ENCODE measurements around the gene PCDHGB5. TPM values are rescaled to one million over a fixed set of nuclear protein-coding genes. Genes with fewer than 3 reads are reported as not detected.
"Not testable (repeated sequence)": the region's sequence is repeated elsewhere in the genome, so short reads cannot be mapped to it uniquely, and the experiment has no call there.

Gene PCDHGB5
- total RNA-seq, 3 donors from 2014 or later, result 3.1 to 9.8 (median 5.6) TPM

- H3K9me3 ChIP-seq, result peaks cover 88% of the 10 kb centered on the region
- intact Hi-C loops (cut with DNase I, micrococcal nuclease), result no loop called here
Observed at GRCh38 chr5:141403387-141403786, 5.6 kb downstream of the PCDHGB5 start.

GRCh38 chr5:141407790-141408505, 10.2 kb downstream of the PCDHGB5 start, which contains the start of gene PCDHGB6:
PCDHGB6 (plus strand) TSS chr5:141408021; CDS start chr5:141408203, 182 bp downstream.
- peaks cover 92% of the 10 kb centered on the region for H3K9me3 ChIP-seq
- not testable (repeated sequence) for H3K4me3 ChIP-seq
- DNase-seq, result peak; percentile 48 to 58 (median 57)

More at GRCh38 chr5:141403387-141403786, 5.6 kb downstream of the PCDHGB5 start:
- no peak overlapping the region for H3K4me3 ChIP-seq
- DNase-seq, result no peak
- no peak for ATAC-seq
- no peaks in the 10 kb centered on the region for H3K36me3 ChIP-seq (ENCODE audit: low read depth)
- no peaks in the 10 kb centered on the region for H3K4me1 ChIP-seq (ENCODE audit: low read depth)
- TF ChIP-seq CTCF (IDR thresholded peaks at IDR 0.05), result no peak

GRCh38 chr5:141409598-141410306, 12.0 kb downstream of the PCDHGB5 start:
- peaks cover 92% of the 10 kb centered on the region for H3K9me3 ChIP-seq

More at GRCh38 chr5:141407790-141408505, 10.2 kb downstream of the PCDHGB5 start, which contains the start of gene PCDHGB6:
- ATAC-seq, result peak; percentile 86
- H3K4me1 ChIP-seq (ENCODE audit: low read depth); H3K36me3 ChIP-seq (ENCODE audit: low read depth); intact Hi-C loops (cut with DNase I, micrococcal nuclease): not testable (repeated sequence)
- peak; percentile 22 for TF ChIP-seq CTCF (IDR thresholded peaks at IDR 0.05)

GRCh38 chr5:141411575-141411974, 13.8 kb downstream of the PCDHGB5 start:
- TF ChIP-seq CTCF (IDR thresholded peaks at IDR 0.05), result no peak
- Histone ChIP-seq H3K4me3 (no peak overlapping the region), H3K4me1 (ENCODE audit: low read depth) (no peaks in the 10 kb centered on the region), H3K9me3 (peaks cover 91% of the 10 kb centered on the region), H3K36me3 (ENCODE audit: low read depth) (no peaks in the 10 kb centered on the region)
- ATAC-seq, result no peak
- intact Hi-C loops (cut with DNase I, micrococcal nuclease), result no loop called here
- no peak for DNase-seq

More at GRCh38 chr5:141409598-141410306, 12.0 kb downstream of the PCDHGB5 start:
- Histone ChIP-seq H3K4me1 (ENCODE audit: low read depth) (no peaks in the 10 kb centered on the region), H3K4me3 (no peak overlapping the region), H3K36me3 (ENCODE audit: low read depth) (no peaks in the 10 kb centered on the region)
- ATAC-seq, result no peak
- intact Hi-C loops (cut with DNase I, micrococcal nuclease), result no loop called here
- peak in 1 of 3 donors; percentile 36 for DNase-seq
- TF ChIP-seq CTCF (IDR thresholded peaks at IDR 0.05), result no peak

- H3K9me3 ChIP-seq, result peaks cover 92% of the 10 kb centered on the region
- intact Hi-C loops (cut with DNase I, micrococcal nuclease), result no loop called here
Observed at GRCh38 chr5:141412854-141413539, 15.2 kb downstream of the PCDHGB5 start, which contains the start of gene PCDHGA10. PCDHGA10 (plus strand) TSS chr5:141412987; CDS start chr5:141413176, 189 bp downstream.

More at GRCh38 chr5:141412854-141413539, 15.2 kb downstream of the PCDHGB5 start, which contains the start of gene PCDHGA10:
- H3K4me1 ChIP-seq (ENCODE audit: low read depth), result no peaks in the 10 kb centered on the region
- peak; percentile 84 for ATAC-seq
- H3K36me3 ChIP-seq (ENCODE audit: low read depth), result no peaks in the 10 kb centered on the region
- no peak for TF ChIP-seq CTCF (IDR thresholded peaks at IDR 0.05)
- no peak within 1 kb of the TSS for H3K4me3 ChIP-seq
- DNase-seq, result peak; percentile 41 to 72 (median 59)
